K562 (cell line): ENCODE measurements around the gene HSPB6. TPM values are rescaled to one million over a fixed set of nuclear protein-coding genes. Genes with fewer than 3 reads are reported as not detected.

Experiments
- ARNT ChIP-seq, 2 experiments: fragments of 450-650 bp; IDR thresholded peaks; 2 replicates each; pipeline ENCODE4 v1.6.1; 2016; ENCODE audit warnings: mild to moderate bottlenecking in 1 of 2
- BCL6 ChIP-seq: fragments of 250-450 bp; sonication (Bioruptor Pico); IDR thresholded peaks from 2 replicates; pipeline ENCODE4 v1.4.0; 2020
- E2F8 ChIP-seq: fragments of 450-650 bp; IDR thresholded peaks from 2 replicates; pipeline ENCODE4 v1.7.1; 2018; ENCODE audit warnings: mild to moderate bottlenecking, low read depth; ENCODE audit not compliant: partially characterized antibody
- ETS1 ChIP-seq: conservative IDR thresholded peaks from 2 replicates; pipeline ENCODE4 v1.6.1; 2011; ENCODE audit warnings: low read depth, mild to moderate bottlenecking, low read length; ENCODE audit not compliant: control insufficient read depth
- MNT ChIP-seq, 2 experiments: fragments of 450-650 bp; conservative IDR thresholded peaks; 2 replicates each; pipeline ENCODE4 v1.6.1; 2017; ENCODE audit warnings: mild to moderate bottlenecking in 2 of 2, moderate library complexity in 2 of 2
- PCBP2 ChIP-seq: fragments of 200-400 bp; formaldehyde crosslinking; IDR thresholded peaks from 2 replicates; pipeline ENCODE4 v1.6.1; 2018; ENCODE audit warnings: low read length, low read depth, mild to moderate bottlenecking, moderate library complexity; ENCODE audit not compliant: poor library complexity, severe bottlenecking
- PHB2 ChIP-seq: fragments of 450-650 bp; IDR thresholded peaks from 2 replicates; pipeline ENCODE4 v1.6.1; 2017; ENCODE audit warnings: low read depth
- RAD51 ChIP-seq: fragments of 450-650 bp; IDR thresholded peaks from 2 replicates; pipeline ENCODE4 v1.7.1; 2016; ENCODE audit warnings: low read depth, mild to moderate bottlenecking, borderline replicate concordance
- RBM15 ChIP-seq: fragments of 200-400 bp; formaldehyde crosslinking; IDR thresholded peaks from 2 replicates; pipeline ENCODE4 v1.6.1; 2018; ENCODE audit warnings: mild to moderate bottlenecking, low read length, moderate library complexity; ENCODE audit not compliant: insufficient read depth
- RFX7 ChIP-seq: fragments of 250-450 bp; sonication (Bioruptor Pico); IDR thresholded peaks from 2 replicates; pipeline ENCODE4 v1.5.1; 2021; ENCODE audit warnings: mild to moderate bottlenecking
- SMAD4 ChIP-seq: fragments of 250-450 bp; sonication (Bioruptor Pico); conservative IDR thresholded peaks from 2 replicates; pipeline ENCODE4 v1.8.0; 2021; ENCODE audit warnings: inconsistent platforms, mild to moderate bottlenecking, moderate library complexity
- TBP ChIP-seq: optimal IDR thresholded peaks from 2 replicates; pipeline ENCODE3; 2011; ENCODE audit warnings: low read depth, low read length, improper control_type of control experiment
- TCFL5 ChIP-seq: fragments of 250-450 bp; sonication (Bioruptor Pico); conservative IDR thresholded peaks from 2 replicates; pipeline ENCODE4 v1.6.1; 2021; ENCODE audit warnings: mild to moderate bottlenecking, moderate library complexity, matching md5 sums
- UBTF ChIP-seq, 2 experiments: IDR thresholded peaks; 2 replicates each; pipeline ENCODE4 v1.6.1; 2012; ENCODE audit warnings: improper control_type of control experiment in 2 of 2, low read depth in 2 of 2, low read length in 2 of 2, borderline replicate concordance in 1 of 2
- ZNF140 ChIP-seq: fragments of 250-450 bp; sonication (Bioruptor Pico); IDR thresholded peaks from 2 replicates; pipeline ENCODE4 v1.8.0; 2021; ENCODE audit warnings: moderate library complexity, mild to moderate bottlenecking, inconsistent platforms
- ZNF311 ChIP-seq: fragments of 250-450 bp; sonication (Bioruptor Pico); IDR thresholded peaks from 2 replicates; pipeline ENCODE4 v1.4.0; 2020; ENCODE audit warnings: mild to moderate bottlenecking, moderate library complexity
- ZNF384 ChIP-seq: IDR thresholded peaks from 2 replicates; pipeline ENCODE4 v1.6.1; 2012; ENCODE audit warnings: low read depth, low read length, improper control_type of control experiment
- ZNF436 ChIP-seq: fragments of 250-450, 450-650 bp; sonication (Bioruptor Pico); formaldehyde crosslinking; IDR thresholded peaks from 2 replicates; pipeline ENCODE4 v1.7.0; 2020; ENCODE audit warnings: mild to moderate bottlenecking
- ZNF764 ChIP-seq: fragments of 250-450 bp; sonication (Bioruptor Pico); IDR thresholded peaks from 2 replicates; pipeline ENCODE4 v1.4.0; 2020; ENCODE audit warnings: low read depth, mild to moderate bottlenecking, moderate library complexity
- polyA plus RNA-seq, 8 experiments: library from polyadenylated mRNA; depleted of rRNA in 4 of 8; stranded (reverse) in 5 of 8; unstranded in 3 of 8; fragments of >200 nt; fragmentation: Nextera tagmentation in 2 of 8; fragmentation: Illumina TruSeq in 1 of 8; extraction: Ambion mirVana in 2 of 8; extraction: Trizol in 1 of 8; gene quantifications; 2 replicates each; pipeline versions ENCODE4 v1.2.1 to v1.2.3, GENCODE V29; 2011 to 2014; ENCODE audit warnings: inconsistent platforms in 1 of 8, missing spikeins in 1 of 8
- total RNA-seq, 7 experiments: library from RNA; depleted of rRNA in 6 of 7; stranded (reverse); fragments of >200 nt in 6 of 7; fragmentation: Illumina TruSeq in 2 of 7; extraction: Trizol in 2 of 7; gene quantifications; 2 replicates each; pipeline versions ENCODE4 v1.2.1 to v1.2.3, GENCODE V29; 2011 to 2021; ENCODE audit warnings: low replicate concordance in 1 of 7

HSPB6 gene
- total and polyA plus RNA-seq, 9 of the 15 experiments (the other 6 are each of a cell fraction or from before 2014, with no cell fraction given): 0.55 TPM; not detected in 8

- no peak for TF ChIP-seq ZNF384
- no peak for TF ChIP-seq ZNF140 (CRISPR knock-in tag)
- TF ChIP-seq RAD51: no peak
- TF ChIP-seq RFX7: no peak
- peak; percentile 86 to 93 for TF ChIP-seq UBTF (IDR thresholded peaks at IDR 0.05; ENCODE audit: borderline replicate concordance in 1 of 2, low read depth in 2 of 2, low read length in 2 of 2)
- peak; percentile 99 for TF ChIP-seq ETS1
- TF ChIP-seq PHB2: no peak
- no peak for TF ChIP-seq TCFL5 (CRISPR knock-in tag)
- no peak for TF ChIP-seq BCL6 (CRISPR knock-in tag)
- TF ChIP-seq ARNT (IDR thresholded peaks at IDR 0.05): 0 out of 4 replicates have a peak, but pooled peaks of 1 of the 2 experiments have one; percentile 37
- no peak for TF ChIP-seq ZNF311 (CRISPR knock-in tag)
- no peak for TF ChIP-seq ZNF764 (CRISPR knock-in tag)
- no peak for TF ChIP-seq ZNF436 (CRISPR knock-in tag)
- no peak for TF ChIP-seq PCBP2
- no peak for TF ChIP-seq E2F8
- TF ChIP-seq MNT (conservative IDR thresholded peaks at IDR 0.05): peak; percentile 80 to 88
- no peak for TF ChIP-seq RBM15
- peak; percentile 62 for TF ChIP-seq TBP
- TF ChIP-seq SMAD4 (CRISPR knock-in tag): 0 out of 2 replicates have a peak, but pooled peaks have one; percentile 16
Measured at GRCh38 chr19:35716801-35717664, 39.8 kb downstream of the HSPB6 start (continued).
